Memory B cell (primary cell): ENCODE results near the gene IFITM5.
A peak's percentile ranks its signal among the peaks of the same experiment; 100 is the strongest.
"Not testable (repeated sequence)": the region's sequence is repeated elsewhere in the genome, so short reads cannot be mapped to it uniquely, and the experiment has no call there.

Experiments
- ATAC-seq: fragments of 150-1000 bp; cut with Tn5 transposase; 2 replicates; pipeline ENCODE4 v1.10.0; 2021; ENCODE audit warnings: low read depth, mild to moderate bottlenecking, moderate library complexity
- DNase-seq, 2 donors: peaks; one replicate each; pipeline ENCODE4 v3.0.0; 2022; ENCODE audit warnings: low spot score in 2 of 2
- H3K27ac Mint-ChIP-seq: one replicate; pipeline ENCODE4 v1.8.0; 2022; ENCODE audit warnings: mild to moderate bottlenecking, moderate library complexity, mixed read lengths
- H3K27me3 Mint-ChIP-seq: one replicate; pipeline ENCODE4 v1.8.0; 2022; ENCODE audit warnings: mixed read lengths
- H3K36me3 Mint-ChIP-seq: one replicate; pipeline ENCODE4 v1.8.0; 2022; ENCODE audit warnings: mild to moderate bottlenecking, mixed read lengths
- H3K4me1 Mint-ChIP-seq: one replicate; pipeline ENCODE4 v1.8.0; 2022; ENCODE audit warnings: mixed read lengths
- H3K4me3 Mint-ChIP-seq: one replicate; pipeline ENCODE4 v1.8.0; 2022; ENCODE audit warnings: mild to moderate bottlenecking, moderate library complexity, mixed read lengths
- H3K9me3 Mint-ChIP-seq: one replicate; pipeline ENCODE4 v1.8.0; 2022; ENCODE audit warnings: mixed read lengths

Gene IFITM5

GRCh38 chr11:332651-333480 is 33.5 kb upstream of the IFITM5 start:
- DNase-seq (no peak), ATAC-seq (no peak)
- Mint-ChIP-seq H3K4me1 (peaks cover 22% of the 10 kb centered on the region), H3K36me3 (no peaks in the 10 kb centered on the region), H3K27me3 (no peaks in the 10 kb centered on the region), H3K9me3 (no peaks in the 10 kb centered on the region), H3K4me3 (no peak overlapping the region), H3K27ac (no peak overlapping the region)

- no peak overlapping the region for H3K4me3 Mint-ChIP-seq
- H3K36me3 Mint-ChIP-seq: no peaks in the 10 kb centered on the region
- DNase-seq: no peak
- H3K27ac Mint-ChIP-seq: no peak overlapping the region
- H3K27me3 Mint-ChIP-seq: no peaks in the 10 kb centered on the region
- no peaks in the 10 kb centered on the region for H3K9me3 Mint-ChIP-seq
- no peak for ATAC-seq
- H3K4me1 Mint-ChIP-seq: peaks cover 24% of the 10 kb centered on the region
Measured at GRCh38 chr11:331358-332060, 32.2 kb upstream of the IFITM5 start.

DNA sequence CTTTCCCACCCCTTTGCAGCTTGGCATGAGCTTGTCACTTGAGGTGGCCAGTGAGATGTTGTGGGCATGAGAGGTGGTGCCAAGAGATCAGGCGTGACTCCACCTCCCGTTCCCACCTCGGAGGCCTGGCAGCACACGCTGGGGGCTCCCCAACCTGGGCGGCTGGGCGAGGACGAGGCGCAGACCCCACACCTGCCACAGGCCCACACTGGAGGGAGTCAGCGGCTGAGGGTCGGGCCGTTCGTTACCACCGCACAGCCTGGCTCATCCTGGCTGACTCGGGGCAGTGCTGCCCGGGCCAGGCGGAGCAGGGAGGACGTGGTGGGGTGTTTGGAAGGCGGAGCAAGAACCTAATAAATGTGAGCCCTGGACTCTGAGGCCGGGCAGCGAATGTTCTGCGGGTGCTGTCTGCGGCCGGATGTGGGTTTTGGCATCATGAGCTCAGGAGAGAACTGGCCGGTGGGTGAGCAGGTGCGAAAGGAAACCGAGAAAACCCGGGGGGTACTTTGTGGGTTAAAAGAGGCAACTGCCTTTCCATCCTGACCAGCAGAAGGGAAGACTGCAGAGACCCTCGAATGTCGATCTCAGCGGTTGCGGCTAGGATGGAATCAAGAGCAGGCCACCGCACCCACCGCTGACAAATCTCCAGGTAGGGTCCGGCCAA is 31.5 kb upstream of the IFITM5 start:
- H3K27ac Mint-ChIP-seq: no peak overlapping the region
- DNase-seq (no peak), ATAC-seq (no peak)
- H3K4me3 Mint-ChIP-seq: peak overlapping the region; percentile 52
- H3K4me1 Mint-ChIP-seq: peaks cover 29% of the 10 kb centered on the region
- no peaks in the 10 kb centered on the region for H3K9me3 Mint-ChIP-seq
- no peaks in the 10 kb centered on the region for H3K36me3 Mint-ChIP-seq
- no peaks in the 10 kb centered on the region for H3K27me3 Mint-ChIP-seq

GRCh38 chr11:330307-330693 is 31.0 kb upstream of the IFITM5 start:
- Mint-ChIP-seq H3K9me3 (no peaks in the 10 kb centered on the region), H3K4me3 (no peak overlapping the region), H3K4me1 (peaks cover 29% of the 10 kb centered on the region), H3K27me3 (no peaks in the 10 kb centered on the region), H3K36me3 (no peaks in the 10 kb centered on the region), H3K27ac (no peak overlapping the region)
- no peak for ATAC-seq
- no peak for DNase-seq

DNA sequence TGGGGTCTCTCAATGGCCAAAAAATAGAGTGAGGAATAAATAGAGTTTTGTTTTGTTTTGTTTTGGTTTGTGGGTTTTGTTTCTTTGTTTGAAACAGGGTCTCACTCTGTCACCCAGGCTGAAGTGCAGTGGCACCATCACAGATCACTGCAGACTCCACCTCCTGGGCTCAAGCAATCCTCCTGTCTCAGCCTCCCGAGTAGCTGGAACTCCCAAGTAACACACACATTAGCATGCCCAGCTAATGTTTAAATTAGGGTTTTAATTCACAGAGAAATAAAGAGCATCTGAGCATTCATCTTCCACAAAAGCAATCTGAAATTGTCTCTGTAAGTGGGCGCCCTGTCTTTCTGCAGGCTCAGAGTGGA is 30.5 kb upstream of the IFITM5 start:
- ATAC-seq (no peak), DNase-seq (no peak)
- Mint-ChIP-seq H3K27me3 (no peaks in the 10 kb centered on the region), H3K36me3 (no peaks in the 10 kb centered on the region), H3K4me3 (no peak overlapping the region), H3K4me1 (peaks cover 29% of the 10 kb centered on the region), H3K27ac (peak overlapping the region; percentile 42), H3K9me3 (no peaks in the 10 kb centered on the region)

DNA sequence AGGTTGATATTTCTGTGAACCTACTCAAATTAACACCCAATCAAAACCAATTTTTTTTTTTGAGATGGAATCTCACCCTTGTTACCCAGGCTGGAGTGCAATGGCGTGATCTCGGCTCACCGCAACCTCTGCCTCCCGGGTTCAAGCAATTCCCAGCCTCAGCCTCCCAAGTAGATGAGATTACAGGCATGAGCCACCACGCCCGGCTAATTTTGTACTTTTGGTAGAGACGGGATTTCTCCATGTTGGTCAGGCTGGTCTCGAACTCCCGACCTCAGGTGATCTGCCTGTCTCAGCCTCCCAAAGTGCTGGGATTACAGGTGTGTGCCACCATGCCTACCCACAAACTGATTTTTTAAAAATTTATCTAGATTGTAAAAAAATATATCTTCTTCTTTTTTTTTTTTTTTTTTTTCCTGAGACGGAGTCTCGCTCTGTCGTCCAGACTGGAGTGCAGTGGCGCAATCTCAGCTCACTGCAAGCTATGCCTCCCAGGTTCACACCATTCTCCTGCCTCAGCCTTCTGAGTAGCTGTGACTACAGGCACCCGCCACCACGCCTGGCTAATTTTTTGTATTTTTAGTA is 29.3 kb upstream of the IFITM5 start:
- DNase-seq, H3K9me3 Mint-ChIP-seq, H3K36me3 Mint-ChIP-seq, H3K27me3 Mint-ChIP-seq, ATAC-seq, H3K4me3 Mint-ChIP-seq: not testable (repeated sequence)
- peak overlapping the region; percentile 42 for H3K27ac Mint-ChIP-seq
- H3K4me1 Mint-ChIP-seq: peaks cover 29% of the 10 kb centered on the region

DNA sequence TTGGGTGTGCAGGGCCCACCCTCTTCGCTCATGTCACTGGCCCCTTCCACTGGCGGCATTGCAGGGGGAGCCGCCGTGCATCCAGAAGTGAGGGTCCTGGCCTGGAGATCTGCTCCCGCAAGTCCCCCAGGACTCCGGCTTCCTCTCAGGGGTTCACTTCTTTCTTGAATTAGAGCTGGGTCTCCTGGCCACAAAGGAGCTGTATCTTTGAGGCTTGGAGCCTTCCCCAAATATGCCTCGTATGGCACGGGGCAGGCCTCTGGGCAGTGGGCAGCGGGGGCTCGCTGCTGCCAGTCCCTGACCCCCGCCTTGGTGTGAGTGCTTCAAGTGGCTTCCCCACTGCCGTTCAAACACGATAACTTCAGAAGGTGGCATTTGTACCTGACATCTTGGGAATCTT is 28.7 kb upstream of the IFITM5 start:
- Mint-ChIP-seq H3K9me3 (no peaks in the 10 kb centered on the region), H3K4me3 (no peak overlapping the region), H3K4me1 (peaks cover 29% of the 10 kb centered on the region), H3K27me3 (no peaks in the 10 kb centered on the region), H3K27ac (no peak overlapping the region), H3K36me3 (no peaks in the 10 kb centered on the region)
- DNase-seq (no peak), ATAC-seq (no peak)

DNA sequence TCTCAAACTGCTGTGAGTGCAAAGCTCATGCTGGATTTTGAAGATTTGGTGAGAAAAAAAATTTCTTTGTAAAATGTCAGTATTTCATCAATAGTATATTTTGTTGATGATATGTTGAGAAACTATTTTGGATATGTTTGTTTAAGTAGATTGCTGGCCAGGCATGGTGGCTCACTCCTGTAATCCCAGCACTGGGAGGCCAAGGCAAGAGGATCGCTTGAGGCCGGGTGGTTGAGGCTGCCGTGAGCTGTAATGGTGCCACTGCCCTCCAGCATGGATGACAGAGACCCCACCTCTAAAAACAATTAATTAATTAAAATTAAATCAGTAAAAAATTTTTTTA is 28.2 kb upstream of the IFITM5 start:
- no peak for ATAC-seq
- Mint-ChIP-seq H3K4me3 (peak overlapping the region; percentile 67), H3K36me3 (no peaks in the 10 kb centered on the region), H3K9me3 (no peaks in the 10 kb centered on the region), H3K27me3 (no peaks in the 10 kb centered on the region), H3K4me1 (peaks cover 29% of the 10 kb centered on the region), H3K27ac (peak overlapping the region; percentile 92)
- no peak for DNase-seq

- DNase-seq (peak in 1 of 2 donors; percentile 48), ATAC-seq (peak; percentile 80)
- peak overlapping the region; percentile 67 for H3K4me3 Mint-ChIP-seq
- peaks cover 29% of the 10 kb centered on the region for H3K4me1 Mint-ChIP-seq
- no peaks in the 10 kb centered on the region for H3K9me3 Mint-ChIP-seq
- peak overlapping the region; percentile 92 for H3K27ac Mint-ChIP-seq
- H3K36me3 Mint-ChIP-seq: no peaks in the 10 kb centered on the region
- H3K27me3 Mint-ChIP-seq: no peaks in the 10 kb centered on the region
Measured at GRCh38 chr11:326842-327580, 27.7 kb upstream of the IFITM5 start.

DNA sequence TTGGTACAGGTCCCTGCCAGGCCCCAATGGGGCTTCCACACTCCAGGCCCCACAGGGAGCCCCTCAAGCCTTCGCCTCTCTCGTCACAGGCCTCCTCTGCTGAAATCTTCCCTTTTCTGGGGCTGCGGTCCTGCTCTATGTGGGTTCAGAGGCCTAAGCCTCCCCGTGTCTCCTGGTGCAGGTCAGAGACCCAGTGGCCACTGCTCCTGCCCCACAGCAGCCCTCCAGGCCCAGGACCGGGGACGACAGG is 27.2 kb upstream of the IFITM5 start:
- H3K27ac Mint-ChIP-seq: peak overlapping the region; percentile 92
- peak overlapping the region; percentile 62 for H3K4me3 Mint-ChIP-seq
- no peaks in the 10 kb centered on the region for H3K9me3 Mint-ChIP-seq
- H3K27me3 Mint-ChIP-seq: no peaks in the 10 kb centered on the region
- peak; percentile 9 for ATAC-seq
- DNase-seq: no peak
- H3K4me1 Mint-ChIP-seq: peaks cover 29% of the 10 kb centered on the region
- no peaks in the 10 kb centered on the region for H3K36me3 Mint-ChIP-seq

GRCh38 chr11:325796-326591 is 26.7 kb upstream of the IFITM5 start:
- Mint-ChIP-seq H3K9me3 (no peaks in the 10 kb centered on the region), H3K4me3 (peak overlapping the region; percentile 62), H3K36me3 (no peaks in the 10 kb centered on the region), H3K27ac (peak overlapping the region; percentile 92), H3K4me1 (peaks cover 24% of the 10 kb centered on the region), H3K27me3 (no peaks in the 10 kb centered on the region)
- no peak for DNase-seq
- no peak for ATAC-seq

DNA sequence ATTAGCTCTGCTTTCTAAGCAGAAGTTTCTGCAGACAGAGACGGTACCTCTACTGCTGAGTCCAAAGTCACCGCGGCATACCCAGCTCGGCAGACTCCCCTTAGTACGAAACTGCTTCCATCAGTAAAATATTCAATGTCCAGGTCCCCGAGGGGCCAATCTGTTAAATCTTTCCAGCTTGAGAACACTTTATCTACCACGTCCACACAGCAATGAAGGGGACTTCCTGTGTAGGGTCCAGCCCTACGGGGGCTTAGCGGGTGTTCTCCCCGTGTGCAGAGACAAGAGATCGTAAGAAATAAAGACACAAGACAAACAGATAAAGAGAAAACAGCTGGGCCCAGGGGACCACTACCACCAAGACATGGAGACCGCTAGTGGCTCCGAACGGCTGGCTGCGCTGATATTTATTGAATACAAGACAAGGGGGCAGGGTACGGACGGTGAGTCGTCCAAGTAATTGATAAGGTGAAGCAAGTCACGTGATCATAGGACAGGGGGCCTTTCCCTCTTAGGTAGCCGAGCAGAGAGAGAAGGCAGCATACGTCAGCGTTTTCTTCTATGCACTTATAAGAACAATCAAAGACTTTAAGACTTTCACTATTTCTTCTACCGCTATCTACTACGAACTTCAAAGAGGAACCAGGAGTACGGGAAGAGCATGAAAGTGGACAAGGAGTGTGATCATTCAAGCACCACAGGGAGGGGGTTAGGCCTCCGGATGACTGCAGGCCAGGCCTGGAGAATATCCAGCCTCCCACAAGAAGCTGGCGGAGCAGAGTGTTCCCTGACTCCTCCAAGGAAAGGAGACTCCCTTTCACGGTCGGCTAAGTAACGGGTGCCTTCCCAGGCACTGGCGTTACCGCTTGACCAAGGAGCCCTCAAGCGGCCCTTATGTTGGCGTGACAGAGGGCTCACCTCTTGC is 25.5 kb upstream of the IFITM5 start:
- not testable (repeated sequence) for H3K27ac Mint-ChIP-seq, H3K4me3 Mint-ChIP-seq, H3K27me3 Mint-ChIP-seq, ATAC-seq, H3K36me3 Mint-ChIP-seq, DNase-seq, H3K9me3 Mint-ChIP-seq
- peaks cover 24% of the 10 kb centered on the region for H3K4me1 Mint-ChIP-seq
